Measurements from ENCODE around the gene SPATS2.

- TF ChIP-seq, protein P1, sequence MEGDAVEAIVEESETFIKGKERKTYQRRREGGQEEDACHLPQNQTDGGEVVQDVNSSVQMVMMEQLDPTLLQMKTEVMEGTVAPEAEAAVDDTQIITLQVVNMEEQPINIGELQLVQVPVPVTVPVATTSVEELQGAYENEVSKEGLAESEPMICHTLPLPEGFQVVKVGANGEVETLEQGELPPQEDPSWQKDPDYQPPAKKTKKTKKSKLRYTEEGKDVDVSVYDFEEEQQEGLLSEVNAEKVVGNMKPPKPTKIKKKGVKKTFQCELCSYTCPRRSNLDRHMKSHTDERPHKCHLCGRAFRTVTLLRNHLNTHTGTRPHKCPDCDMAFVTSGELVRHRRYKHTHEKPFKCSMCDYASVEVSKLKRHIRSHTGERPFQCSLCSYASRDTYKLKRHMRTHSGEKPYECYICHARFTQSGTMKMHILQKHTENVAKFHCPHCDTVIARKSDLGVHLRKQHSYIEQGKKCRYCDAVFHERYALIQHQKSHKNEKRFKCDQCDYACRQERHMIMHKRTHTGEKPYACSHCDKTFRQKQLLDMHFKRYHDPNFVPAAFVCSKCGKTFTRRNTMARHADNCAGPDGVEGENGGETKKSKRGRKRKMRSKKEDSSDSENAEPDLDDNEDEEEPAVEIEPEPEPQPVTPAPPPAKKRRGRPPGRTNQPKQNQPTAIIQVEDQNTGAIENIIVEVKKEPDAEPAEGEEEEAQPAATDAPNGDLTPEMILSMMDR (IDR thresholded peaks at IDR 0.05) = no peak
- TF ChIP-seq POLR2A (IDR thresholded peaks at IDR 0.05) = no peak
Observed at GRCh38 chr12:49536526-49537071, 169.3 kb downstream of the SPATS2 start.

Measured in heart left ventricle (tissue), 13 donors.